HG02943 (cell line): ENCODE results near the gene CD58.
"Not testable (repeated sequence)": the region's sequence is repeated elsewhere in the genome, so short reads cannot be mapped to it uniquely, and the experiment has no call there.

Experiments used
- ATAC-seq: cut with Tn5 transposase; IDR thresholded peaks from one replicate; pipeline ENCODE4 v1.9.1; 2021; ENCODE audit warnings: mild to moderate bottlenecking, low read depth, moderate library complexity; ENCODE audit not compliant: unreplicated experiment

CD58 gene

DNA sequence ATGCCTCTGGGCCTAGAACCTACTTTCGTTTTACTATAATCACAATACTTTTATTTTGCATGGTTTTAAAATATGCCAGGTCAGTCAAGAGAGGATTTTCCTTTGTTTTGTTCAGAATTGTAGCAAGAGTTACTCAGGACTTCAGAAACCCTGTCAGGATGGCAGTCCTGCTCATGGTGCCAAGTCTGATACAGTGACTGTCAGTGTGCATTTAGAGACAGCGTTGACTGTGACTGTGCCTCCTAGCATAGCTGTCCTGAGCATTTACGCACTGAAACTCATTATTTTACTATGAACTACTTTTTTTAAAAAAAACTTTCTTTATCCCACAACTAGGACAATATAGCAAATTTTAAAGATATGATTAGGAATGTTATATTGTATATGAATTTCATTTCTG lies 23.2 kb upstream of the CD58 start:
- ATAC-seq, result not testable (repeated sequence)

GRCh38 chr1:116593401-116593800 lies 22.6 kb upstream of the CD58 start:
- not testable (repeated sequence) for ATAC-seq

- not testable (repeated sequence) for ATAC-seq
These were observed 21.3 kb upstream of the CD58 start for GRCh38 chr1:116591951-116592605.

DNA sequence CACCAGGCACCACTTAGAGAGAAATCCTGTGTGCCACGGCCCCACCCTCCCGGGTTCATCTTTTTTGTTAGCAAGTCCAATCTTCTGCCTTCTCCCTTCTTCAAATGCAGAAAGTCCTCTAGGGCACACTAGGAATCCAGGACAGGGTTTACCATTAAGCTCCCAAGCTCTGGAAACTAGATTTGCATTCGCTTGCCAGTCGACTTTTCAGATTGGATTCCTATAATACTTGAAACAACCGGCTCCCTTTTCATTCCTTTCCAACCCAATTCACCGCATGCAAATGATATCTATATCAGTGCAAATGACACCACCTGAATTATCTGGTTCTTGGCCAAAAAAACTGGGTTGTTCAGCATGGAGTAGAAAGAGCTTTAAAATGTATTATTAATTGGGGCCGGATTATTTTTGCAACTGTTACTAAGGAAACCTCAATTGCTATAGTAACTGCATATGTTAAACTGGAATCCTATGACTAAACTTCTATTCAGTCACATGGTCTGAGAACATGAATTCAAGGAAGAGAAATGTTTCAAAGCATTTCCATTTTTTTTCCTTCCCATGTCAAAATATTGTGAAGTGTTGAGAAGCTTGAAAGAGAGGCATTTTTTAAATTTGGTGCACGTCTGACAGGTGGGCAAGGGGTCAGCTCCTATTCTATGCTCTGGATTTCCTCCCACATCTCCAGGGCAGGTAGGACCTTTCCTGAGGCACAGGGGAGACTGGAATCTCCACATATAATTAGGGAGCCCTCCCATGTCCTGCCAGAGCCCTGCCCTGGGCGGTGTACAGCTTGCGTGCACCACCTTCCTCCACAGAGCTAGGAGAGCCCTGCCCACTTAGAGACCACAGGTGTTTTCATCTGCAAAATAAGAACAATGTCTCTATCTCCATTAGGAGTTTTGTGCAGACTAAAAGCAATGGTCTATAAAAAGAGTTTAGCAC lies 20.5 kb upstream of the CD58 start:
- ATAC-seq, result not testable (repeated sequence)

- not testable (repeated sequence) for ATAC-seq
These were observed 19.7 kb upstream of the CD58 start for GRCh38 chr1:116590359-116591005.

GRCh38 chr1:116589101-116589735 lies 18.4 kb upstream of the CD58 start:
- not testable (repeated sequence) for ATAC-seq

DNA sequence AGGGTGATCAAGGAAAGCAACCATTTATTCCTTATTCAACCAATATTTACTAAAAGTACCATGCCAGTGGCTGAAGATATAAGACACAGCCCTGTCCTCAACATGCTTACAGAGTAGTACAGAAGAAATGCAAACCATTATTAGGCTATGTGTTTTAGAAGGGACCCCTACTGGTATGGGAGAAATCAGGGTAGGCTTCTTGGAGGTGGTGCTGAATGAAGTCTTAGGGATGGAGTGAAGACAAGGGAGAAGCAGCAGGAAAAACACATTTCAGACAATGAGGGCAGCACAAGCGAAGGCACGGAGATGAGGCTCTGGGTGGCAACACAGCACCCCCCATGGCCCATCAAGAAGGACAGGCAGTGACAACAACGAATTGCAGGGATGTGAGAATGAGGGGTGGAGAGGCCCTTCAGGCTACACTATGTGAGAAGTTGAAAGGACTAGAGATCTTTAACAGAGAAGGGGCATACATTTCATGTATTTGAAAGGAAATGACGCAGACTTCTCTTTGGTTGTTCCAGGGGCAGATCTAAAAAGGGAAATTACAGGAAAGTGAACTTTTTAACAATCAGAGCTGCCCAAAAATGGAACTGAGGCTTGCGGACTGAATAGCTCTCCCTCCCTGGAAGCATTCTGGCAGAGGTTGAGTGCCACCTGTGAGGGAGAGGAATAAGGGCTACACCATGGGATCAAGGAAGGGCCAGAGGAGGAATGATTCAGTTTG lies 16.8 kb upstream of the CD58 start:
- ATAC-seq, result no peak

GRCh38 chr1:116586741-116587143 lies 15.9 kb upstream of the CD58 start:
- no peak for ATAC-seq

GRCh38 chr1:116585886-116586285 lies 15.1 kb upstream of the CD58 start:
- no peak for ATAC-seq

DNA sequence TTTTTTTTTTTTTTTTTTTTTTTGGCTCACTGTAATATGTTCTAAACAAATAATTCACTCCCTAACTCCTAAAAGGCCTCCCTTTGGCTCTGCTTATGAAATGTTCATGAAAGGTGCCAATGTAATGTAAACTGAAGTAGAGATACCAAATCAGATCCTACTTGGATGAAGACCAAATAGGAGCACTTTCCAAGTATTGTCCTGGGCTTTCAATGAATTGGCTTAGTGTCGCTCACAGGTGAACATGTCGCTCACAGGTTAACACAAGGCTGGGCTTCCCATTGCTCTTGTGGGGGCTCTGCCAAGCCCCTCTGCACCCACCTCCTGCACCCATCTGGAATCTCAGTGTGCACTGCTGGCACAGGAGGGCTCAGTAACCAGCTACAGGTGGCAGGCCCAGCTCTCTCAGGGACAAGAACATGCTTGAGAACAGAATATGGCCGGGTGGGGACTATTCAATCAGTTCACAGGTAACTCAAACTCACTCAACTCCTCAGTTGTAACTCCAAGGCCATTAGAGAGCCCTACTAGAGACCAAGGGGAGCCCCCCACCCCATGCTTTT lies 10.6 kb upstream of the CD58 start:
- no peak for ATAC-seq

- no peak for ATAC-seq
These were observed 9.9 kb upstream of the CD58 start for GRCh38 chr1:116580446-116581322.

DNA sequence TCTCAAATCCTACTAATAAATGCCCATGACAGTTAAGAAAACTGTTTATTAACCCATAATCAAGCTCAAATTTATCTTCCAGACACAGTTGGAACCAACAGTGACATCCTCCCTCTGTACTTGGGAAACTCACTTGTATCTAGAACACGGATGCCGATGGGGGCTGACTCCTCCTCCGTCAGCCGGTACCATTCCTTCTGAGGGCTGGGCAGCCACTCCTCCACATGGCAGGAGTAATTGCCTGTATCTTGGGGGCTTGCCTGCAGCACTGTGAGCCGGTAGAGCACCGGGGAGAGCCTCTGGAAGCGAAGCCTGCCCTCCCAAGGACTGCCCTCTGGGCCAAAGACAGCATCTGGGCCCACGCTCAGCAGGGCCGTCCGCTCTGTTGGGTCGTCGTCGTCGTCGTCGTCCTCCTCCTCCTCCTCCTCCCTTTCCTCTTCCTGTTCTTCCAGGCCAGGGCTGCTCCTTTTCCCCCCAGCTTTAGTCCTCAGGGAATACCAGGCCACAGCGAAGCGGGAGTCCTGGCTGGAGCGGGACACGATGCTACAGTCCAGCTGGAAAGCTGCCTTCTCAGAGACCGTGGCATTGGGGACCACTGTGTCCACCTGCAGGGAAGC lies 8.5 kb upstream of the CD58 start:
- ATAC-seq, result no peak

DNA sequence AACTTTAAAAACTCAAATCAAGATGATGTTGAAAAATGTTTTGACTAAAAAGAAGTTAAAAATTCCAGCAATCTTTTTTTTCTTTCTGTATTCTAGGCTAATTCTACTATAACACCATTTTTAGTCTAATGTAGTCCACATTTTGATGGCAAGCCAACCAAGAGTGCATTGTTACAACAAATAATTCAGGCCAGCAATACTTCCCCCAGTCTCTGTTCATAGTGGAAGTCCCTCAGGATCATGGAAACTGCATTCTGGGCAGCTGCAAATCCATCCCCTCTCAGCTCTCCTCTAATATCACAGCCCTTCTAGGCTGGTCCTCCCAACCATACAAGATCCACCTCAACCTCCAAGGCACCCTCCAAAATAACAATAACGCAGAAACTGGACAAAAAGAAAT lies 7.8 kb upstream of the CD58 start:
- ATAC-seq, result no peak

- ATAC-seq, result no peak
These were observed 7.0 kb upstream of the CD58 start for GRCh38 chr1:116577759-116578314.

DNA sequence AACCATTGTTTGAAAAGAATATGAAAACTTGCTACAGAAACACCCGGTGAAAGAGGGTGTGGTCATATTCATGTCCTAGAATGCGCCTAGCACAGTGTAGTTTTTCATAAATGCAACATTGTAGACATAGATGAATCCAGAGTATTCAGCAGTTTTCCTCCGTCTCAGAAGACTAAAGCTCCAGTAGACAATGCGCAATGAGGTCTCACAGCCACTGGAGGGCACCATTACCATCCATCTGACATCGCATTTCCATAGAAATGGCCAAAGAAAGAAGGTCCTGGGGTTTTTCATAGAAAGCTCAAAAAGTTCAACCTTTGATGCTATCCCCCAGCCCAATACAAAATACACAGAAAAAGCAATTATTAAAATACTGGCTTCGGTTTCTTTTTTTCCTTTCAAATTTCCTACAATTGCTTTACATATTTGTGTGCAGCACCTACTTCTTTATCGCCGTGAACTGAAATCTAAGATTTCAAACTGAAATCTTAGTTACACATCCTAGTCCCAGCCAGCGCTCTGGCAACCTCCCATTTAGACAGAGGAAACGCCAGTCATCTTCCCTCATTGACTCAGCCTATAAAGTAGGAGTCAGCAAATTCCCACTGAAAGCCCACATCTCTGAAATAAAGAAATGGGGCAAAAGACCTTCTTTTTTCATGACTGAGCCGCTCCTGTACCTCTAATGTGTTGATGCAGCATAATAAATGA lies 3.9 kb upstream of the CD58 start:
- no peak for ATAC-seq

GRCh38 chr1:116573431-116574095 lies 2.7 kb upstream of the CD58 start:
- ATAC-seq, result no peak
